ENCODE results near the gene CCDC82. TPM values are rescaled to one million over a fixed set of nuclear protein-coding genes. Genes with fewer than 3 reads are reported as not detected.

CCDC82 gene
- total and polyA plus RNA-seq, 12 donors, result 9.1 to 33.7 (median 13.1) TPM

DNA sequence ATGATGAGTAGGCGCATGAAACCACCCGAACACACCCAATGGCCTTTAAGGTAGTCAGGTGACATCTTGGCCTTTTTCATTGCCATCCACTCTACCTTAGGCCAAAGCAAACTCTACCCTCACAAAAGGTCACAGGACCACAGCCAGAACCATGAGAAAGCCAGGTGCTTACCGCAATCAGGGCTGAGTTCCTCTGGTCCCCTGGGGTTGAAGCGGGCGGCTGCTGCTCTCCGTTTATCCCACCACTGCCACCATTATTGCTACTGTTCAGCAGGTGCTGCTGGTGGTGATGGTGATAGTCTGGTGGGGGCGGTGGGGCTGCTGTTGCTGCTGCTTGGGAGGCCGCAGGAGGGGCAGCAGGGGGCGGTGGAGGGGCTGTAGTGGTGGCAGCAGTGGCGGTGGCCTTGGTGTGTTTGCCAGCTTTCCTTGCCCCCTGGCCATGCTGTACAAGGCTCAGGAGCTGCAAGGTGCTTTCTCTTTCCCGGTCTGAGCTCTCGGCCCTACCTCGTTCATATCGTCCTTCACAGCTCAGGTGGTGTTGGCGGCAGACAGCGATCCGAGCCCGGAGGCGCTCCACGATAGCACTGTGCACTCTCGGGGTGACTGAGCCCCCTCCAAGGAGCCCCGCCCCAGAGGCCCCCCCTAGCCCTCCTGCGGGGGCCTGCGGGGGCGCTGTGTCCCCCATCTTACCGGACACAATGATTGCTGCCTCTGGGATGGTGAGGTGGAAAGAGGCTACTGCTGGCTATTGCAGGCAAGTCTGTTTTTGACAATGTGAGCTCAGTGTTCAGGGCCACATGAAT is 48.3 kb downstream of the CCDC82 start:
- ATAC-seq (peak; percentile 30 to 69 (median 49)), DNase-seq (peak; percentile 47 to 53)
- H3K27ac ChIP-seq, result peak overlapping the region in 9 of 10 donors; percentile 66 to 92 (median 83)
- peak overlapping the region; percentile 36 to 78 (median 64) for H3K4me3 ChIP-seq
- WGBS, 2 donors, result 22 to 31% methylated on average over 26 of the region's 26 CpGs
- no peaks in the 10 kb centered on the region for H3K9me3 ChIP-seq
- TF ChIP-seq, protein P1, sequence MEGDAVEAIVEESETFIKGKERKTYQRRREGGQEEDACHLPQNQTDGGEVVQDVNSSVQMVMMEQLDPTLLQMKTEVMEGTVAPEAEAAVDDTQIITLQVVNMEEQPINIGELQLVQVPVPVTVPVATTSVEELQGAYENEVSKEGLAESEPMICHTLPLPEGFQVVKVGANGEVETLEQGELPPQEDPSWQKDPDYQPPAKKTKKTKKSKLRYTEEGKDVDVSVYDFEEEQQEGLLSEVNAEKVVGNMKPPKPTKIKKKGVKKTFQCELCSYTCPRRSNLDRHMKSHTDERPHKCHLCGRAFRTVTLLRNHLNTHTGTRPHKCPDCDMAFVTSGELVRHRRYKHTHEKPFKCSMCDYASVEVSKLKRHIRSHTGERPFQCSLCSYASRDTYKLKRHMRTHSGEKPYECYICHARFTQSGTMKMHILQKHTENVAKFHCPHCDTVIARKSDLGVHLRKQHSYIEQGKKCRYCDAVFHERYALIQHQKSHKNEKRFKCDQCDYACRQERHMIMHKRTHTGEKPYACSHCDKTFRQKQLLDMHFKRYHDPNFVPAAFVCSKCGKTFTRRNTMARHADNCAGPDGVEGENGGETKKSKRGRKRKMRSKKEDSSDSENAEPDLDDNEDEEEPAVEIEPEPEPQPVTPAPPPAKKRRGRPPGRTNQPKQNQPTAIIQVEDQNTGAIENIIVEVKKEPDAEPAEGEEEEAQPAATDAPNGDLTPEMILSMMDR (IDR thresholded peaks at IDR 0.05), result peak in 8 of 9 donors; percentile 14 to 66 (median 44)
- no peaks in the 10 kb centered on the region for H3K27me3 ChIP-seq
- peaks cover 3 to 62% (median 51%) of the 10 kb centered on the region in 9 donors for H3K4me1 ChIP-seq
- no peaks in the 10 kb centered on the region for H3K36me3 ChIP-seq
- intact Hi-C loops (cut with DNase I), result loop anchor here (2.0 to 10.0 kb wide), 17 partner anchors 34 to 507 kb away; partner anchors contain the start of gene MTMR2 (in 3 of the 10)

DNA sequence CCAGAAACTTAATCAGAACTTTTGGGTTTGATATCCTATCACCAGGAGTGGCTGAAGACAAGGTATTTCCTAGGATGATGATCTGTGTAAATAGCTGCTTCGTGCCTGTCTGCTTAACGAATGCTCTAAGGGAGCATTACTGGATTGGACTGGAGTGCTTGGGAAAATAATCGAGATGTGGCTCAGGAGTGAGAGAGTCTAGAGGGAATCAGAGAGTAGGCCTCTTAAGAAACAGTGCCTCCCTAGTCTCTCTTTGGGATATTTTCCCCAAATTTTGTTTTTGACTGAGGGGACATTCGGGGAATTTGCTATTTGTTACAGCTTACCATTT is 49.2 kb downstream of the CCDC82 start:
- peaks cover 0 to under 1% (median 0%) of the 10 kb centered on the region in 9 donors for H3K36me3 ChIP-seq
- no peak for ATAC-seq
- H3K4me1 ChIP-seq, result peaks cover 3 to 71% (median 51%) of the 10 kb centered on the region in 9 donors
- no peak for DNase-seq
- WGBS, 2 donors, result 53 to 57% methylated on average over 4 of the region's 4 CpGs
- TF ChIP-seq, protein P1 (IDR thresholded peaks at IDR 0.05), result no peak
- H3K4me3 ChIP-seq, result peak overlapping the region in 9 of 10 donors; percentile 36 to 74 (median 63)
- no peaks in the 10 kb centered on the region for H3K27me3 ChIP-seq
- peak overlapping the region; percentile 41 to 92 (median 82) for H3K27ac ChIP-seq
- H3K9me3 ChIP-seq, result no peaks in the 10 kb centered on the region
- intact Hi-C loops (cut with DNase I), result loop anchor here in 9 of 10 donors (5.0 to 10.0 kb wide), 14 partner anchors 33 to 506 kb away; partner anchors contain the start of gene MTMR2 (in 3 of the 9)

DNA sequence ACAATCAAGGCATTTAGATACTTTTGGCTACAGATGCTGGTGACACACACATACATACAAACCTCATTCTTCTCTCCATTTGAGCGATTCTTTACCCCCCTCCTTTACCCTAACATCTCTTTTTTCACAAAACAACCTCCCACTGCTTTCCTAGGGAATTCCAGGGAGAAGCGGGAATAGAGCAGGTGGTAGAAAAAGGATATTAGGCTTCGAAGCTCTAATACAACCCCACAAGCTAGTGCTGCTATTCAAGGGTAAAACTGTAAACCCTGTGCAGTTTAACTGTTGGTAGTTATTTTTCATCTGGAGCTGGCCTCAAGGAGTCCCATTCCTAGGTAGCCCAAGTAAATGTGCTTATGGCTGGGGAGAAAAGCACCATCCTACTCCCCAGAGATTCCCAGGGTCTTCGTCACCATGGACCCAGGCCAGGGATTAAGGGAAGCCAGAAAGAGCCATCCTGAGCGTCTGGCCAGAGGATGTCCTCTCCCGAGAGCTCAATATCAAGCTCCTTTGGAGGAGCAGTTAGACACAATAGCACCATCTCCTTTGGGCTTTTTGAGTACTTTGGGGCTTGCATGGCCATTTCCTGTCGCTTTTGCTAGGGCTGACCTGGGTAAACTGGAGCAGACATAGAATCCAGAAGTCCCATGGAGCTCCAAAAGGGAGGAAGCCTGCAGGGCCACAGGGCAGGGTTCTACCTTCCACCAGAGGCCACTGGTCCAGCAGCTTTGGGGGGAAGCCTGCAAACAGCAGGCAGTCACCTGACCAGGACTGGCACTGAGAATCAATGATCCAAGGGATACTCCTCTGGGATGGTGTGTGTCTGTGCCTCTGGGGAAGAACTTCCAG is 49.8 kb downstream of the CCDC82 start:
- H3K27ac ChIP-seq, result peak overlapping the region; percentile 41 to 92 (median 82)
- H3K9me3 ChIP-seq, result no peaks in the 10 kb centered on the region
- 52 to 59% methylated on average over 7 of the region's 7 CpGs for WGBS, 2 donors
- DNase-seq (no peak), ATAC-seq (no peak)
- H3K36me3 ChIP-seq, result peaks cover 0 to 6% (median 0%) of the 10 kb centered on the region in 9 donors
- H3K27me3 ChIP-seq, result no peaks in the 10 kb centered on the region
- TF ChIP-seq, protein P1 (IDR thresholded peaks at IDR 0.05), result no peak
- peaks cover 3 to 73% (median 51%) of the 10 kb centered on the region in 9 donors for H3K4me1 ChIP-seq
- intact Hi-C loops (cut with DNase I), result loop anchor here in 9 of 10 donors (5.0 to 10.0 kb wide), 17 partner anchors 33 to 505 kb away; partner anchors contain the start of gene MTMR2 (in 3 of the 9)
- peak overlapping the region; percentile 6 to 74 (median 62) for H3K4me3 ChIP-seq

Data from heart right ventricle (tissue), 16 donors.